Activated T-cell treated with anti-CD3 and anti-CD28 coated beads, Interleukin-2, amount 50 U/mL, for 24 hours (primary cell): Measurements from ENCODE around the gene CHSY3.

Experiments
- DNase-seq: peaks from one replicate; pipeline ENCODE4 v3.0.0-alpha.2; 2020
- H3K27ac Mint-ChIP-seq: 2 replicates; pipeline ENCODE4 v1.8.0; 2020; ENCODE audit warnings: mild to moderate bottlenecking, mixed read lengths
- H3K27me3 Mint-ChIP-seq: 2 replicates; pipeline ENCODE4 v1.8.0; 2020; ENCODE audit warnings: mixed read lengths
- H3K36me3 Mint-ChIP-seq: 2 replicates; pipeline ENCODE4 v1.8.0; 2020; ENCODE audit warnings: low read depth, mixed read lengths
- H3K4me1 Mint-ChIP-seq: 2 replicates; pipeline ENCODE4 v1.8.0; 2020; ENCODE audit warnings: low read depth, mixed read lengths
- H3K4me3 Mint-ChIP-seq: 2 replicates; pipeline ENCODE4 v1.8.0; 2020; ENCODE audit warnings: mild to moderate bottlenecking, moderate library complexity, mixed read lengths
- H3K9me3 Mint-ChIP-seq: 2 replicates; pipeline ENCODE4 v1.8.0; 2020; ENCODE audit warnings: mixed read lengths

The CHSY3 gene

DNA sequence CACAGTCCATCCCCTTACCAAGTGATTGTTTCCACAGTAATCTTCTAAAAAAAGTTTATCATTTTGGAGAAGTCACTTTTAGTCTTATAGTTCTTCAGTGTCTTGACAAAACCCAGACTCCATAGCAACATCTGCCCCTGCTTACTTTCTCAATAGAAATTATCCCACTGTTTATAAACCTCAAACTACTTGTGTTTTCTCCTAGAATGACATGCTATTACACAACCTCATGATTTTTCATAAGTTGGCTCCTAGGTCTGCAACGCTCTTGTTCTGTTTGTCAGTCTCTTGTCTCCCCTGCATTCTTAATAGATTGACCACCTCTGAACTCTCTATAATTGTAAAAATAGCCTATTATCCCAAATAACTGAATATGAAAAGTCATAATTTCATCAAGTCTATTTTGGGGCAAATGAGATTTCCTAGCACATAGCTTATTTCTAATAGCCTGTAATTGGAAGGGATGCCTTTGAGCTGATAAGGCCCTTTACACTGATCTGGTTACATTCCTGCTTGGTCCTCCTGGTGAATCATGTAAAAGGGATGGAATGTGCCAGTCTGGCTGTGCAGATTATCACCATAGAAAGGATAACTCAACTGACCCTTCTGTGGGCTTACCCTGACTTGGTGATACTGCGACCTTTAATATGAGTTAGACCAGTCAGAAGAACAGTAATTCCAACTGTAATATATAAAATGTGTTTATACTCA, 69.6 kb downstream of the CHSY3 start:
- Mint-ChIP-seq H3K4me3 (no peak overlapping the region), H3K36me3 (no peaks in the 10 kb centered on the region), H3K27ac (no peak overlapping the region), H3K4me1 (no peaks in the 10 kb centered on the region), H3K9me3 (no peaks in the 10 kb centered on the region), H3K27me3 (no peaks in the 10 kb centered on the region)
- DNase-seq: no peak

- no peak overlapping the region for H3K27ac Mint-ChIP-seq
- no peak overlapping the region for H3K4me3 Mint-ChIP-seq
- H3K4me1 Mint-ChIP-seq: no peaks in the 10 kb centered on the region
- no peak for DNase-seq
- H3K27me3 Mint-ChIP-seq: no peaks in the 10 kb centered on the region
- no peaks in the 10 kb centered on the region for H3K36me3 Mint-ChIP-seq
- peaks cover 6% of the 10 kb centered on the region for H3K9me3 Mint-ChIP-seq
Observed at GRCh38 chr5:129977810-129978209, 73.5 kb downstream of the CHSY3 start.

GRCh38 chr5:129978270-129978669, 74.0 kb downstream of the CHSY3 start:
- peaks cover 6% of the 10 kb centered on the region for H3K9me3 Mint-ChIP-seq
- DNase-seq: no peak
- no peak overlapping the region for H3K4me3 Mint-ChIP-seq
- H3K36me3 Mint-ChIP-seq: no peaks in the 10 kb centered on the region
- no peaks in the 10 kb centered on the region for H3K4me1 Mint-ChIP-seq
- H3K27me3 Mint-ChIP-seq: no peaks in the 10 kb centered on the region
- no peak overlapping the region for H3K27ac Mint-ChIP-seq

- Mint-ChIP-seq H3K27ac (no peak overlapping the region), H3K4me1 (no peaks in the 10 kb centered on the region), H3K4me3 (no peak overlapping the region), H3K27me3 (no peaks in the 10 kb centered on the region), H3K9me3 (peaks cover 23% of the 10 kb centered on the region), H3K36me3 (no peaks in the 10 kb centered on the region)
- DNase-seq: no peak
Observed at GRCh38 chr5:129988453-129988852, 84.2 kb downstream of the CHSY3 start.

- Mint-ChIP-seq H3K4me1 (no peaks in the 10 kb centered on the region), H3K9me3 (peaks cover 11% of the 10 kb centered on the region), H3K36me3 (no peaks in the 10 kb centered on the region), H3K27ac (no peak overlapping the region), H3K27me3 (no peaks in the 10 kb centered on the region), H3K4me3 (no peak overlapping the region)
- no peak for DNase-seq
Observed at GRCh38 chr5:129991780-129992179, 87.5 kb downstream of the CHSY3 start.

- H3K4me1 Mint-ChIP-seq: no peaks in the 10 kb centered on the region
- H3K4me3 Mint-ChIP-seq: no peak overlapping the region
- H3K27me3 Mint-ChIP-seq: no peaks in the 10 kb centered on the region
- H3K36me3 Mint-ChIP-seq: no peaks in the 10 kb centered on the region
- peaks cover 11% of the 10 kb centered on the region for H3K9me3 Mint-ChIP-seq
- no peak overlapping the region for H3K27ac Mint-ChIP-seq
- DNase-seq: no peak
Observed at GRCh38 chr5:129996896-129997295, 92.6 kb downstream of the CHSY3 start.

GRCh38 chr5:130000460-130000859, 96.2 kb downstream of the CHSY3 start:
- H3K27ac Mint-ChIP-seq: no peak overlapping the region
- H3K4me1 Mint-ChIP-seq: no peaks in the 10 kb centered on the region
- no peak for DNase-seq
- H3K9me3 Mint-ChIP-seq: peaks cover 4% of the 10 kb centered on the region
- H3K4me3 Mint-ChIP-seq: no peak overlapping the region
- no peaks in the 10 kb centered on the region for H3K27me3 Mint-ChIP-seq
- H3K36me3 Mint-ChIP-seq: no peaks in the 10 kb centered on the region

DNA sequence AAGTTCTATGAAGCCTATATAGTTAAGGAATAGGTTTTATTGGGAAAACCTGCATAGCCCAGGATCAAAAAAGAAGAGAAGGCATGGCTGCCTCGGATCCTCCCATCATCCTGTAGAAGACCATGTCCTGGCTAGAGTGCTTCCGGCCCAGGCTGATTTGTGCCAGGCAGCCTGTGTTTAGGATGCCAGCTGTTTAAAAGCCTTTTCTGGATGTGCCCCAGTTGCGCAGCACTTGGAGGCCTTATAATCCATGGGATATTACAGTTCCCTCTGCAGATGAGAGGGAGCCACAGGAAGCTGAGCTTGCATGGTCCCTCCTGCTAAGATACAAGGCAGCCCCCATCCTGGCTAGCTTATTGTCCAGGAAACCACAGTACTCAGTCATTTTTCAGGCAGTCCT, 97.9 kb downstream of the CHSY3 start:
- Mint-ChIP-seq H3K4me1 (no peaks in the 10 kb centered on the region), H3K36me3 (no peaks in the 10 kb centered on the region), H3K4me3 (no peak overlapping the region), H3K27me3 (no peaks in the 10 kb centered on the region), H3K27ac (no peak overlapping the region), H3K9me3 (no peaks in the 10 kb centered on the region)
- no peak for DNase-seq

DNA sequence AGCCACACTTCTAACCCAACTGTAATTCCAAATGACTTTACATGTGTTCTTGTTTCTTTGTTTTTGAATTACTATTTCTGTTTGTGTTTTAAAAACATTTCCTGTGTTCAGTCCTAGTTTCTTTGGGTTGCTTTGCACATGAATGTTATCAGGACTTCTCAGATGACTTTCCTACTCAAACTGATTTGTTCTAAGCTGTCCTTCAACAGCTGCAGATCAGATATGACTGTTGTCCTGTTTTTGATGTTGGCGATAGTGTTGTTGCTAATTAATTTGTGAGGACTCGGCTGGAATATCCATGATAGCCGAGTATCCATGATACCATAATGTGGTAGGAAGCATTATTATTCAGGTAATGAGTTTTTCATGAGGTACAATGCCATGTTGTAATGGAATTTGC, 98.6 kb downstream of the CHSY3 start:
- Mint-ChIP-seq H3K4me1 (no peaks in the 10 kb centered on the region), H3K36me3 (no peaks in the 10 kb centered on the region), H3K27me3 (no peaks in the 10 kb centered on the region), H3K4me3 (no peak overlapping the region), H3K9me3 (no peaks in the 10 kb centered on the region), H3K27ac (no peak overlapping the region)
- DNase-seq: no peak

DNA sequence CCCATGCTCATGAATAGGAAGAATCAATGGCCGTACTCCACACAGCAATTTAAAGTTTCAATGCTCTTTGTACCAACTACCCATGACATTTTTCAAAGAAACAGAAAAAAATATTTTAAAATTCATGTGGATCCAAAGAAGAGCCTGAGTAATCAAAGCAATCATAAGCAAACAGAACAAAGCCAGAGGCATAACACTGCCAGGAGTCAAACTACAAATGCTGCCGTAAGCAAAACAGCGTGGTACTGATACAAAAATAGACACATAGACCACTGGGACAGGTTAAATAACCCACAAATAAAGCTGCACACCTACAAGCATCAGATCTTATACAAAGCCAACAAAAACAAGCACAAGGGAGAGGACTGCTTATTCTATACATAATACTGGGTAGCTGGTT, 107.7 kb downstream of the CHSY3 start:
- Mint-ChIP-seq H3K27ac (no peak overlapping the region), H3K36me3 (no peaks in the 10 kb centered on the region), H3K27me3 (no peaks in the 10 kb centered on the region), H3K9me3 (peaks cover 19% of the 10 kb centered on the region), H3K4me1 (no peaks in the 10 kb centered on the region), H3K4me3 (no peak overlapping the region)
- no peak for DNase-seq

DNA sequence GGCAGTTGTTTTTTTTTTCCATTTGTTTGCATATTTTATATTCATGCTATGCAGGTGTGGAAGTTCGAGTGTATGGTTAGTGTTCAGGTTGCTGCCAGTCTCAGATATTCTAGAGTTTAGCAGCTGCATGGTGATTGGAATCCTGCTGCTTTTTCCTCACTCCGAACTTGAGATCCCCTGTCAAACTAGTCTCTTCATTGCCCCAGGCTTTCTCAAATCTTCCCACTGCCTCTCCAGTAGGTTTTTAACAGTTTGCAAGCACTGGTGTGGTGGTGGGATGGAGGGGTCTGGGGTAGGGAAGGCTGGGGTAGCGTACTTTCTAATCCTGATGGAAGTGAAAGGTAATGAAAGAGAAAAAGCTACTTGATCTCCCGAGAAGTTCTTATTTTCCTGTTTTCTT, 112.9 kb downstream of the CHSY3 start:
- Mint-ChIP-seq H3K36me3 (no peaks in the 10 kb centered on the region), H3K9me3 (peaks cover 11% of the 10 kb centered on the region), H3K4me3 (no peak overlapping the region), H3K4me1 (no peaks in the 10 kb centered on the region), H3K27ac (no peak overlapping the region), H3K27me3 (no peaks in the 10 kb centered on the region)
- DNase-seq: no peak

GRCh38 chr5:130018641-130019040, 114.4 kb downstream of the CHSY3 start:
- no peaks in the 10 kb centered on the region for H3K36me3 Mint-ChIP-seq
- H3K27ac Mint-ChIP-seq: no peak overlapping the region
- peaks cover 11% of the 10 kb centered on the region for H3K9me3 Mint-ChIP-seq
- no peaks in the 10 kb centered on the region for H3K4me1 Mint-ChIP-seq
- H3K27me3 Mint-ChIP-seq: no peaks in the 10 kb centered on the region
- H3K4me3 Mint-ChIP-seq: no peak overlapping the region
- DNase-seq: no peak

DNA sequence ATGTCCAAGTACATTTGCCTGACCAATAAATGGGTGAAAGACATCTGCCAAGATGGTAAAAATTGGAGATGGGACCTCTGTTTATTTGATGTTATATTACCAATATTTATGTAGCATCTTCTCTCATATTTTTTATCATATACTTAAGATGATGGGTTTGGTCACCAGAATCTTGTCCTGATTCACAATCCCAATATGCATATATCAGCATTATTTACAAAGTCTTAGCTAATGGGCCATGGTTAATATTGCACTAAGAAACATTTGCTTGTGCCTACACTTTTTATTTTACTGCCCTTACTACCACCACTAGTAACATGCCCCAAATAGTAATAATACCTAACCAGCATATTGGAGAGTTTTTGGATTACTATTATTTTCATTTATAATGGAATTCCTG, 116.7 kb downstream of the CHSY3 start:
- no peaks in the 10 kb centered on the region for H3K36me3 Mint-ChIP-seq
- H3K4me3 Mint-ChIP-seq: no peak overlapping the region
- no peaks in the 10 kb centered on the region for H3K4me1 Mint-ChIP-seq
- DNase-seq: no peak
- no peaks in the 10 kb centered on the region for H3K9me3 Mint-ChIP-seq
- no peak overlapping the region for H3K27ac Mint-ChIP-seq
- no peaks in the 10 kb centered on the region for H3K27me3 Mint-ChIP-seq

DNA sequence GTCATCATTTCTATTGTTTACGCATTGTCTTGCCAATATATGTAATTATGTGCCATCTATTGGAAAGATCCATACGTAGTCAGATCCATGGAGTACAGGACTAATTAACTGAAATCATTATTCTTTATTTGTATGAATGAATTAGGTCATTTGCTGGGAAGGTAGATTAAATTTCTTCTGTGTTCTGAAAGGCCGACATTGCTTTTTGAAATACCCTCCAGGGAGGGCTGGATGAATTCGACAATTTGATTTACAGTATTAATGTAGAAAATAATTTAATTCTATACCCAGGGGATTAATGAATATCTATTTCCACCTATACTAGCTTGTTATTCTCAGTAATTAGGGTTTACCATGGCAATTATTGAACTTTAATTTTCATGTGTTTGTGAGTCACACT, 117.6 kb downstream of the CHSY3 start:
- H3K4me3 Mint-ChIP-seq: no peak overlapping the region
- DNase-seq: no peak
- H3K27ac Mint-ChIP-seq: no peak overlapping the region
- no peaks in the 10 kb centered on the region for H3K27me3 Mint-ChIP-seq
- H3K9me3 Mint-ChIP-seq: no peaks in the 10 kb centered on the region
- no peaks in the 10 kb centered on the region for H3K4me1 Mint-ChIP-seq
- no peaks in the 10 kb centered on the region for H3K36me3 Mint-ChIP-seq

- DNase-seq: no peak
- Mint-ChIP-seq H3K27me3 (no peaks in the 10 kb centered on the region), H3K36me3 (no peaks in the 10 kb centered on the region), H3K4me3 (no peak overlapping the region), H3K27ac (no peak overlapping the region), H3K4me1 (no peaks in the 10 kb centered on the region), H3K9me3 (no peaks in the 10 kb centered on the region)
Observed at GRCh38 chr5:130023604-130024003, 119.3 kb downstream of the CHSY3 start.

GRCh38 chr5:130024006-130024405, 119.7 kb downstream of the CHSY3 start:
- Mint-ChIP-seq H3K27me3 (no peaks in the 10 kb centered on the region), H3K4me3 (no peak overlapping the region), H3K4me1 (no peaks in the 10 kb centered on the region), H3K27ac (no peak overlapping the region), H3K9me3 (no peaks in the 10 kb centered on the region), H3K36me3 (no peaks in the 10 kb centered on the region)
- DNase-seq: no peak
